Mesothelial cell of epicardium (in vitro differentiated cells): ENCODE results near the gene CRTC3. TPM values are rescaled to one million over a fixed set of nuclear protein-coding genes. Genes with fewer than 3 reads are reported as not detected.
A peak's percentile ranks its signal among the peaks of the same experiment; 100 is the strongest.
"Not testable (repeated sequence)": the region's sequence is repeated elsewhere in the genome, so short reads cannot be mapped to it uniquely, and the experiment has no call there.

Experiments used
- DNase-seq, 2 experiments: peaks; one replicate each; pipeline ENCODE4 v3.0.0; 2021; ENCODE audit warnings: low spot score in 2 of 2; ENCODE audit not compliant: unreplicated experiment in 2 of 2
- H3K27ac Mint-ChIP-seq: 2 replicates; pipeline ENCODE4 v1.8.0; 2021; ENCODE audit warnings: mixed read lengths
- H3K27me3 Mint-ChIP-seq: 2 replicates; pipeline ENCODE4 v1.8.0; 2021; ENCODE audit warnings: low read depth, mixed read lengths
- H3K36me3 Mint-ChIP-seq: 2 replicates; pipeline ENCODE4 v1.8.0; 2021; ENCODE audit warnings: mixed read lengths
- H3K4me1 Mint-ChIP-seq: 2 replicates; pipeline ENCODE4 v1.8.0; 2021; ENCODE audit warnings: mixed read lengths
- H3K4me3 Mint-ChIP-seq: 2 replicates; pipeline ENCODE4 v1.8.0; 2021; ENCODE audit warnings: mild to moderate bottlenecking, moderate library complexity, mixed read lengths
- H3K9me3 Mint-ChIP-seq: 2 replicates; pipeline ENCODE4 v1.8.0; 2021; ENCODE audit warnings: mixed read lengths
- CTCF ChIP-seq: fragments of 200-600 bp; sonication (generic); IDR thresholded peaks from one replicate; pipeline ENCODE4 v1.5.0; 2021; ENCODE audit warnings: antibody characterized with exemption; ENCODE audit not compliant: unreplicated experiment
- total RNA-seq: library from RNA; stranded (reverse); gene quantifications from 3 replicates; pipeline ENCODE4 v1.2.1, GENCODE V29; 2021

The CRTC3 gene
- total RNA-seq, 1 donor from 2014 or later, result 56.6 TPM

GRCh38 chr15:90497376-90497775 lies 32.3 kb upstream of the CRTC3 start:
- no peaks in the 10 kb centered on the region for H3K27me3 Mint-ChIP-seq
- peaks cover 49% of the 10 kb centered on the region for H3K36me3 Mint-ChIP-seq
- H3K9me3 Mint-ChIP-seq, result no peaks in the 10 kb centered on the region
- H3K4me1 Mint-ChIP-seq, result no peaks in the 10 kb centered on the region
- H3K4me3 Mint-ChIP-seq, result no peak overlapping the region
- TF ChIP-seq CTCF, result no peak
- no peak overlapping the region for H3K27ac Mint-ChIP-seq
- DNase-seq, result no peak

GRCh38 chr15:90497912-90498311 lies 31.8 kb upstream of the CRTC3 start:
- TF ChIP-seq CTCF, result no peak
- Mint-ChIP-seq H3K27me3 (no peaks in the 10 kb centered on the region), H3K27ac (peak overlapping the region; percentile 34), H3K9me3 (no peaks in the 10 kb centered on the region), H3K4me1 (no peaks in the 10 kb centered on the region), H3K36me3 (peaks cover 46% of the 10 kb centered on the region), H3K4me3 (no peak overlapping the region)
- no peak for DNase-seq

DNA sequence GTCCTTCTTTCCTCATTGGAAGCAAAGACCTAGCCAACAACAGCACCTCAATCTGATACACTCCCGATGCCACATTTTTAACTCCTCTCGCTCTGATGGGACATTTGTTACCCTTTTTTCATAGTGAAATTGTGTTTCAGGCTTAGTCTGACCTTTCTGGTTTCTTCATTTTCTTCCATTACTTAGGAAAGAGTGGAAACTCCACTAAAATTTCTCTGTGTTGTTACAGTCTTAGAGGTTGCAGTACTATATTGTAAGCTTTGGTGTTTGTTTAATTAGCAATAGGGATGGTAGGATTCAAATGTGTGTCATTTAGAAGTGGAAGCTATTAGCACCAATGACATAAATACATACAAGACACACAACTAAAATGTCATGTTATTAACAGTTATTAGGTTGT lies 29.6 kb upstream of the CRTC3 start:
- H3K27me3 Mint-ChIP-seq, result no peaks in the 10 kb centered on the region
- H3K36me3 Mint-ChIP-seq, result peaks cover 32% of the 10 kb centered on the region
- no peak overlapping the region for H3K4me3 Mint-ChIP-seq
- no peak overlapping the region for H3K27ac Mint-ChIP-seq
- no peaks in the 10 kb centered on the region for H3K9me3 Mint-ChIP-seq
- no peaks in the 10 kb centered on the region for H3K4me1 Mint-ChIP-seq
- no peak for DNase-seq
- TF ChIP-seq CTCF, result no peak

- no peak for TF ChIP-seq CTCF
- no peak for DNase-seq
- no peak overlapping the region for H3K27ac Mint-ChIP-seq
- H3K4me1 Mint-ChIP-seq, result no peaks in the 10 kb centered on the region
- H3K36me3 Mint-ChIP-seq, result peaks cover 27% of the 10 kb centered on the region
- no peaks in the 10 kb centered on the region for H3K9me3 Mint-ChIP-seq
- H3K27me3 Mint-ChIP-seq, result no peaks in the 10 kb centered on the region
- H3K4me3 Mint-ChIP-seq, result no peak overlapping the region
Observed at GRCh38 chr15:90501898-90502297, 27.8 kb upstream of the CRTC3 start.

- H3K4me1 Mint-ChIP-seq, H3K9me3 Mint-ChIP-seq, DNase-seq, H3K4me3 Mint-ChIP-seq, H3K36me3 Mint-ChIP-seq, H3K27ac Mint-ChIP-seq, H3K27me3 Mint-ChIP-seq: not testable (repeated sequence)
Observed at GRCh38 chr15:90510781-90511180, 18.9 kb upstream of the CRTC3 start.

- H3K27ac Mint-ChIP-seq, H3K9me3 Mint-ChIP-seq, DNase-seq, H3K4me3 Mint-ChIP-seq, H3K27me3 Mint-ChIP-seq, H3K36me3 Mint-ChIP-seq, H3K4me1 Mint-ChIP-seq: not testable (repeated sequence)
Observed at GRCh38 chr15:90511211-90511618, 18.5 kb upstream of the CRTC3 start.

DNA sequence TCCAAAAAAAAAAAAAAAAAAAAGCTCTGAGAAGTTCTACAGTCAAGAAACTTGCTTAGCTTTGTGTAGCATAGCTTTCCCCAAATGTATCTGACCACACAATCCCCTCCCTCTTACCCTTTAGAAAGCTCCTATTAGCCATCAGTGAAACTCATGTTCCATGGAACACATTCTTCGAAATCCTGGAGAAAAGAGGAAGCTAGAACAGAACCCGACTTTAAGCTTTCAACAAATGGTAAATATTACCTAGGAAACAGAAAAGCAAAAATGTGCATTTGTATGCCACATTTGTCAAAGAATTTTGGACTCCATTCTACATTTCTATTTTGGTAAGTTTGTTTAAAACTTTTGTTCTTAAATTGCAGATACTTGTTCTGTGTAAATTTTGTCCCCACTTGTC lies 17.4 kb upstream of the CRTC3 start:
- Mint-ChIP-seq H3K4me3 (no peak overlapping the region), H3K4me1 (no peaks in the 10 kb centered on the region), H3K9me3 (peaks cover 7% of the 10 kb centered on the region), H3K27ac (no peak overlapping the region), H3K27me3 (no peaks in the 10 kb centered on the region), H3K36me3 (no peaks in the 10 kb centered on the region)
- TF ChIP-seq CTCF, result no peak
- DNase-seq, result no peak
